Stimulated activated naive CD8-positive, alpha-beta T cell treated with anti-CD3 and anti-CD28 coated beads, Interleukin-15, Interleukin-2, amounts not matched to agents 100 ng/mL and 50 ng/mL, for 24 hours (primary cell): ENCODE results near the gene CNTN5.
"Not testable (repeated sequence)": the region's sequence is repeated elsewhere in the genome, so short reads cannot be mapped to it uniquely, and the experiment has no call there.

Experiments used
- H3K27ac Mint-ChIP-seq: one replicate; pipeline ENCODE4 v1.8.0; 2021; ENCODE audit warnings: mild to moderate bottlenecking, mixed read lengths
- H3K27me3 Mint-ChIP-seq: one replicate; pipeline ENCODE4 v1.8.0; 2021; ENCODE audit warnings: mixed read lengths
- H3K36me3 Mint-ChIP-seq: one replicate; pipeline ENCODE4 v1.8.0; 2021; ENCODE audit warnings: low read depth, mixed read lengths
- H3K4me1 Mint-ChIP-seq: one replicate; pipeline ENCODE4 v1.8.0; 2021; ENCODE audit warnings: low read depth, mixed read lengths
- H3K4me3 Mint-ChIP-seq: one replicate; pipeline ENCODE4 v1.8.0; 2021; ENCODE audit warnings: mild to moderate bottlenecking, mixed read lengths
- H3K9me3 Mint-ChIP-seq: one replicate; pipeline ENCODE4 v1.8.0; 2021; ENCODE audit warnings: mixed read lengths

CNTN5 gene

DNA sequence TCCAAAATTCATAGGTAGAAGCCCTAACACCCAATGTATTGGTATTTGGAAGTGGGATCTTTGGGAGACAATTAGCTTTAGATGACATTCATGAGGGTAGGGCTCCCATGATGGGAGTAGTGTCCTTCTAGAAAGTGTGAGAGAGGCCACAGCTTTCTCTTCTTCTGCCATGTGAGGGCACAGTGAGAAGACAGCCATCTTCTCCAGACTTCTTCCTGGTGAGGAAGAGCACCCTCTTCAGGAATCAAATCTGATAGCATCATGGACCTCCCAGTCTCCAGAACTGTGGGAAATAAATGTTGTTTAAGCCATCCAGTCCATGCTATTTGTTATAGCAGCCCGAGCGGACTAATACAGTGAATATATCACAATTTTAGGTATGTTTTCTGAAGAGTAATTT, 96.9 kb downstream of the CNTN5 start:
- Mint-ChIP-seq H3K9me3 (peaks cover 10% of the 10 kb centered on the region), H3K4me1 (no peaks in the 10 kb centered on the region), H3K27me3 (no peaks in the 10 kb centered on the region), H3K4me3 (no peak overlapping the region), H3K27ac (no peak overlapping the region), H3K36me3 (no peaks in the 10 kb centered on the region)

DNA sequence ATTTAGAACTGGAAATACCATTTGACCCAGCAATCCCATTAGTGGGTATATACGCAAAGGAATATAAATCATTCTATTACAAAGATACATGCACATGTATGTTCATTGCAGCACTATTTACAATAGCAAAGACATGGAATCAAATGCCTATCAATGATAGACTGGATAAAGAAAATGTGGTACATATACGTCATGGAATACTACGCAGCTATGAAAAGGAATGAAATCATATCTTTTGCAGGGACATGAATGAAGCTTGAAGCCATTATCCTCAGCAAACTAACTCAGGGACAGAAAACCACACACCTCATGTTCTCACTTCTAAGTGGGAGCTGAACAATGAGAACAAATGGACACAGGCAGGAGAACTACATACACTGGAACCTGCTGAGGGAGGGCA, 113.1 kb downstream of the CNTN5 start:
- H3K4me1 Mint-ChIP-seq, H3K4me3 Mint-ChIP-seq, H3K27ac Mint-ChIP-seq, H3K27me3 Mint-ChIP-seq, H3K36me3 Mint-ChIP-seq: not testable (repeated sequence)
- peaks cover 14% of the 10 kb centered on the region for H3K9me3 Mint-ChIP-seq

DNA sequence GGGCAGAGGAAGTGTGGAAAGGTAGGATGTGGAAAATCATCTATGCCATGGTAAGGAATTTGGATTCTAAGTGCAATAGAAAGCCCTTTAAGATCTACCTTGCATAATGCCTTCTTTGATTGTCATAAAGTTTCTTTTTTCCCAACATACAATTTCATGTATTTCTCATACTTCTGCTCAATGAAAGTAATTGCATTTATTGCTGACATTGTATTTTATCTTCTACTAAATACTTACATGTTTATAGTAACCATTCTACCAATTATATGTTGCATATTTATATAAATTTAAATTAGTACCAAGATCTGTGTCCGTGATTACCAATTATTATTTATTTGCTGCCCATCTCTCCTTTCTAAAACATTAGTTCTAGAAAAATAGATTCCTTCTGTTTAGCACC, 114.8 kb downstream of the CNTN5 start:
- no peaks in the 10 kb centered on the region for H3K27me3 Mint-ChIP-seq
- no peak overlapping the region for H3K27ac Mint-ChIP-seq
- no peak overlapping the region for H3K4me3 Mint-ChIP-seq
- H3K4me1 Mint-ChIP-seq, result no peaks in the 10 kb centered on the region
- H3K9me3 Mint-ChIP-seq, result peaks cover 13% of the 10 kb centered on the region
- no peaks in the 10 kb centered on the region for H3K36me3 Mint-ChIP-seq

DNA sequence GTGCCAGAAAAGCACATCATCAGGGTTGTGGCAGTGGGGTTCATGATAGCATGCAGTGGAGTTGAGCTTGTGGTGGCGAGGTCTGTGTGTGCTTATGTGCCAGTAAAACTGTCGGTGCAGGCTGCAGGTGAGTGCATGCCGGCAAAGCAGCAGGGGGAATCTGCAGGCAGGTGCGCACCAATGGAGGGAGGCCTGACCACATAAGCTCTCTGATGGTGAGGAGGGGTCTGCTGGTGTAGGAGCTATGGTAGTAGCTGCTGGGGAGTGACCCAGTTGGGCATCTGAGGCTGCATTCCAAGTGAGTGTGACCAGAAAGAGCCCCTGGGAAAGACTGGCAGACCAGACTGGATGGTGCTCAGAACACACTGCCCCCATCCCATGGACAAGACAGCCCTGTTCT, 121.5 kb downstream of the CNTN5 start:
- Mint-ChIP-seq H3K9me3 (peaks cover 12% of the 10 kb centered on the region), H3K4me3 (no peak overlapping the region), H3K4me1 (no peaks in the 10 kb centered on the region), H3K36me3 (no peaks in the 10 kb centered on the region), H3K27ac (no peak overlapping the region), H3K27me3 (no peaks in the 10 kb centered on the region)

DNA sequence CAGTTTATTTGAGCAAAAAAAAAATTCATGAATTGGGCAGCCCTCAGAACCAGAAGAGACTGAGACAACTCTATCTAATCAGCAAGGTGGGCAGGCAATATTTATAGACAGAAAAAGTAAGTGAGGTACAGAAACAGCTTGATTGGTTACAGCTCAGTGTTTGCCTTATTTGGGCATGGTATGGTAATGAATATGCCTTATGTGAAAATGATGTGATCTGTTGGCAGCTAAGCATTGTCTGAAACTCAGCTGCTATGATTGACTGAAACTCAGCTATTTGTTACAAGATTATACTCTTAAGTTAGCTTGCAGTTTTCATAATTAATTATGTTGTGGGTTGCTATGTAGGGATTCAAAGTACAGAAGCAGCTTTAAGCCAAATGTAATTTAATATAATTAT, 127.6 kb downstream of the CNTN5 start:
- Mint-ChIP-seq H3K27me3 (no peaks in the 10 kb centered on the region), H3K4me3 (no peak overlapping the region), H3K36me3 (no peaks in the 10 kb centered on the region), H3K9me3 (no peaks in the 10 kb centered on the region), H3K27ac (no peak overlapping the region), H3K4me1 (no peaks in the 10 kb centered on the region)

DNA sequence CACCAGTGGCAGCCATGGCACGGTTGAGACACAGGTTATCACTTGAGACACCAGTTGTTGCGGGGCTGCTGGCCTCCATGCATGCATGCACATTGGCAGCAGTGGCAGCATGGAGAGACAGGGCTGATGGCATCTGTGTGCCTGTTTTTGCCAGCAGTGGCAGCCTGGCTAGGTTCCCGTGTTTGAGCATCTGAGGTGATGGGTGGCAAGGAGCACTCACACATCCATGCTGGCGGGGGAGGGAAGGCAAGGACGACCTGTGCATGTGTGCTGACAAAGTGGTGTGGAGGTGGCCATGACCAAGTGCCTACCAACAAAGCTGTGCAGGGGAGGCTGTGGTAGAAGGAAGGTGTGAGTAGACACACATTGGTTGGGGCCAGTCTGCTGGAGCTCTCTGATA, 133.5 kb downstream of the CNTN5 start:
- Mint-ChIP-seq H3K36me3 (no peaks in the 10 kb centered on the region), H3K4me1 (no peaks in the 10 kb centered on the region), H3K9me3 (peaks cover 6% of the 10 kb centered on the region), H3K27me3 (no peaks in the 10 kb centered on the region), H3K4me3 (no peak overlapping the region), H3K27ac (no peak overlapping the region)

DNA sequence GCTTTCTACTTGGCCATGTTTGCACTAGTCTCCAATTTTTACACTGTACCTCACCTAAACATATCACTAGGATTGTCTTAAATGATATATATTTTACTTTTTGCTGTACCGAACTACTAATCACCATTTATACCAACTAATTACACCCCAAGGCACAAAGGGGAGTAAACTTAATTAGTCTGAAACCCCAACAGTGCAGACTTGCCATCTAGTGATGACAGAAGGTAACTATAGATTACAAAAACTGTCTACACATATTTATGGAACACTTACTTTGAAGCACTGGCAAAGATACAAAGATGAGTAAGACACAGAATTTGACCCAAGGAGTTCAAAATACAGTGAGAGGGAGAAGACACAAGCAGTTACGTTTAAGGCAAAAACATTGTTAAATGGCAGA, 139.7 kb downstream of the CNTN5 start:
- H3K27ac Mint-ChIP-seq, result no peak overlapping the region
- no peak overlapping the region for H3K4me3 Mint-ChIP-seq
- peaks cover 3% of the 10 kb centered on the region for H3K9me3 Mint-ChIP-seq
- H3K27me3 Mint-ChIP-seq, result no peaks in the 10 kb centered on the region
- no peaks in the 10 kb centered on the region for H3K4me1 Mint-ChIP-seq
- H3K36me3 Mint-ChIP-seq, result no peaks in the 10 kb centered on the region

DNA sequence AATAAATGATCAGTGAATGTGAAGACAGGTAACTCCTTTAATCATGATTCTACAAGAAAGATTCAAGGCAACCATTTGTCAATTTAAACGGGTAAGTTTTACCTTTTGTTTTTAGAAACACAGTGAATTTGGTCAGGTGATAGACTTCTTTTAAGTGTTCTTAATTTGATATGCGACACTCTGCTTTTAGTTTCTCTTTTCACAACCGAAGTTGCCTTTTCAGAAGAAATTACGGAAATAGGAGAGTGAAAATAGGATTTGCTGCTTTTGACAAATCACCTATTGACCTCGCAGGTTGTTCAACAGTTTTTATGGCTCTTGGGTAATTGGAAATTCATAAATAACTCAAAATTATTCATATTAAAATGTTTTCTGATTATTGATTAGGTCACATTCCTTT, 142.1 kb downstream of the CNTN5 start:
- Mint-ChIP-seq H3K9me3 (peaks cover 3% of the 10 kb centered on the region), H3K4me3 (no peak overlapping the region), H3K36me3 (no peaks in the 10 kb centered on the region), H3K27ac (no peak overlapping the region), H3K27me3 (no peaks in the 10 kb centered on the region), H3K4me1 (no peaks in the 10 kb centered on the region)

DNA sequence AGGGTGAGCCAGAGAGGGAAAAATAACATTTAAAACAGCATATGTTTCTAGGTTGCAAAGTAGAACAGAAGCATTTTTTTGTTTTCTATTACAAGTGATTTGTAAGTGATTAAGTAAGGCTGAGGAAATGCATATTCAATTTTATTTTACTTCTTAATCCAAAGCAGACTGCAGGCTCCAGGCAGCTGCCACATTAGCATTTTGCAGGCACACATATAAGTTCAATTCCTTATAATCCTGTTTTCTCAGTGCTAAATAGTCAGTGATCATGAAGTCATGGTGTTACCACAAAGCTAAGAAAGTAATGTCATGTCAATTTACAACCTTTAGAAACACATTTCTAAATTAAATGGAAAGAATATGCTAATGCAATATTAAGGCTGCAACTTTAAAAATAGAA, 149.8 kb downstream of the CNTN5 start:
- H3K9me3 Mint-ChIP-seq, result peaks cover 4% of the 10 kb centered on the region
- no peaks in the 10 kb centered on the region for H3K36me3 Mint-ChIP-seq
- no peaks in the 10 kb centered on the region for H3K4me1 Mint-ChIP-seq
- H3K27ac Mint-ChIP-seq, result no peak overlapping the region
- H3K4me3 Mint-ChIP-seq, result no peak overlapping the region
- no peaks in the 10 kb centered on the region for H3K27me3 Mint-ChIP-seq

DNA sequence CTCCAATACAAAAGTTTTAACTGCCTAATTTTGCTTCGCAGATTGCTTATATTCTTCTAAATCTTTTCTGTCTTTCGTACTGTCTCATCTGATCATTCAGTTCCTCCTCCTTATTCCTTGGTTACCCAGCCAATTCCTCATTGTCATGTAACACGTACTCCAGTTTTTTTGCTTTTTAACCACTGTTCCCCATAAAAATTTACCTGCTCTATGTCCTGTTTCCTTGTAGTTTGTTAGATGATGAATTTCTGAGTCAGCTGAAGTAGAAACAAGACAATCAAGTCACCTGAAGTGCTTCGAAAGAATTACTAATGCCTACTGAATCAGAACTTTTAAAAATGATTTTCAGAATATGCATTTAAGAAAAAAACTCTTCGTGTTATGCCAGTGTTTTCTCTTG, 150.6 kb downstream of the CNTN5 start:
- Mint-ChIP-seq H3K4me1 (no peaks in the 10 kb centered on the region), H3K36me3 (no peaks in the 10 kb centered on the region), H3K27ac (no peak overlapping the region), H3K9me3 (peaks cover 5% of the 10 kb centered on the region), H3K27me3 (no peaks in the 10 kb centered on the region), H3K4me3 (no peak overlapping the region)

DNA sequence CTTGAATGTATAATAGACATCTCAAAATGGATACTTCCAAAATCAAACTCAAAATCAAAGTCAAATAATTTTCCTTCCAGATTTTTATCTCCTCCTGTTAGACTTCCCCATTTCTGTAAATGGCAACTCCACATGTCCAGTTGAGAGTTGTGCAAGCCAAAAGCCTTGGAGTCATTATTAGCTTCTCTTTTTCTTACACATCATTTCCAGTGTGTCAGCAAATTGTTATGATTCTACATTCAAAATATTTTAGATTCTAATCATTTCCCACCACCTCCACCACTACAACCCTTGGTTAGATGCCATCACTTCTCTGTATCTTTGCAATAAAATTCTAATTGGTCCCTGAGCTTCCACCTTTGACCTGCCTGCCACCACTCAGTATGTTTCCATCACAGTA, 155.7 kb downstream of the CNTN5 start:
- no peaks in the 10 kb centered on the region for H3K4me1 Mint-ChIP-seq
- no peak overlapping the region for H3K27ac Mint-ChIP-seq
- H3K36me3 Mint-ChIP-seq, result no peaks in the 10 kb centered on the region
- no peak overlapping the region for H3K4me3 Mint-ChIP-seq
- peaks cover 20% of the 10 kb centered on the region for H3K9me3 Mint-ChIP-seq
- no peaks in the 10 kb centered on the region for H3K27me3 Mint-ChIP-seq

DNA sequence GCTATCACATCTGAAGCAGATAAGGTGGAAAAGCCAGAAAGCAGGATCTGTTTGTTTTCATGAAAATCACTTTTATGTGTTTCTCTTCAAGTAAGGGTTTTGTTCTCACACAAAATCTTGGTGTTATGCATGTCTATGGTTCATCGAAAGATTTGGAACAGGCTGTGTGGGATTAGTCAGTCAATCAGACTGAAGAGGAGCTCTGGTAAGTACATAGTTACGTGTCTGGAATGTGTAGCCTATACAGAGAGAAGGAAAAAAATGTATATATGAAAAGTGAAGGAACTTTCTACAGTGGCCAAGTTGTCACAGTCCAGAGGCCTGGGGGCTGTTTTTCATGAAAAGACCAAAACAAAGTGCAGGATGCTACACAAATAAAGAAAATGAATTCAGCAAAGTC, 156.7 kb downstream of the CNTN5 start:
- no peak overlapping the region for H3K4me3 Mint-ChIP-seq
- H3K27ac Mint-ChIP-seq, result no peak overlapping the region
- no peaks in the 10 kb centered on the region for H3K27me3 Mint-ChIP-seq
- H3K4me1 Mint-ChIP-seq, result no peaks in the 10 kb centered on the region
- peaks cover 19% of the 10 kb centered on the region for H3K9me3 Mint-ChIP-seq
- no peaks in the 10 kb centered on the region for H3K36me3 Mint-ChIP-seq

DNA sequence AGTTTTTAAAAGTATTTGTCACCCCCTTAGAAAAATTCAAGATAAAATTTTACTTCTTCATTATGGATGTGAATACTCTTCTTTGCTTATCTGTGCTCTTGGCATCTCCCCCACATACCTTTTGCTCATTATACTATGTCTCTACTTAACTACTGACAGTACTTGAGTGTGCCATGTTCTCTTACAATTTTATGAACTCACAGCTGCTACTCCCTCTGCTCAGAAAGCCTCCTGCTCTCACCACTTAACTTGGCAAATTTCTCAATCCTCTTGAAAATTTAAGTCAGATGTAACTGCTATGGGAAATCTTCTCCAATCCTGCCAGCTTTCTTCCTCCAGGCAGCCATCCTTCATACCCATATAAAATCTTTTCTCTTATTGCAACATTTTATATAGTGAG, 163.4 kb downstream of the CNTN5 start:
- no peak overlapping the region for H3K4me3 Mint-ChIP-seq
- no peaks in the 10 kb centered on the region for H3K4me1 Mint-ChIP-seq
- no peaks in the 10 kb centered on the region for H3K27me3 Mint-ChIP-seq
- peaks cover 10% of the 10 kb centered on the region for H3K9me3 Mint-ChIP-seq
- no peak overlapping the region for H3K27ac Mint-ChIP-seq
- no peaks in the 10 kb centered on the region for H3K36me3 Mint-ChIP-seq

DNA sequence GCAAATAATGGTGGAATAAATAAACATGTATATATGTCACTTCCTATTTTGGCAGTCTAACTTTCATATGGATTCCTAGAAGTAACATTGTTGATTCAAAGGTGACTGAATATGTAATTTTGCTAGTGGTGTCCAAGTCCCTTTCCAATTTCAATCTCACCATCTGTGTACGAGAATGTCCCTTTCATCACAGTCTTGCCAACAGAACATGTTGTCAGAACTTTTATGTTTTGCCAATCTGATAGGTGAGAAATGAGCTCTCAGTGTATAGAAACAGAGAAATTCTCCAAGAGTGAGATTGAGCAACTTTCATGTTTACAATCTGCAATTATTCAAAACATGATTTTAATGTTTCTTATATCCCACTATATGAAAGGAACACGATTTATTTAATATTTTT, 167.5 kb downstream of the CNTN5 start:
- Mint-ChIP-seq H3K4me3 (no peak overlapping the region), H3K27ac (no peak overlapping the region), H3K4me1 (no peaks in the 10 kb centered on the region), H3K36me3 (no peaks in the 10 kb centered on the region), H3K27me3 (no peaks in the 10 kb centered on the region), H3K9me3 (peaks cover 10% of the 10 kb centered on the region)

DNA sequence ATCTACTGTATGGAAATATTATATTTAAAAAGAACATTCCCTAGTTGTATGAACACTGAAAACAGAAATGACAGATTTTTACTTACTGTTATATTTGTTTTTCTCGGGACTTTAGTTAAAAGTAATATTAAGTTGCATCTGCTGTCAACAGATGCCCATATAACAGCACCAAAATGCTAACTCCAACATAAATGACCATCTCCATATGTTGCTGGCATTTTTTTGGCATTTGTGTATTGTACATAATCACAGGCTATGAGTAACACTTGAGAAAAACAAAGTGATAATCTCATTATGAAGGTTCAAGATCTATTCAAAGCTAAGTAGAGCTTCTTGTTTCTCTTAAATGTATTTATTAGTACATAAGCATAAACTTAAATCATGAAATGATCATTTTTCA, 172.0 kb downstream of the CNTN5 start:
- Mint-ChIP-seq H3K9me3 (peaks cover 4% of the 10 kb centered on the region), H3K27ac (no peak overlapping the region), H3K4me3 (no peak overlapping the region), H3K36me3 (no peaks in the 10 kb centered on the region), H3K27me3 (no peaks in the 10 kb centered on the region), H3K4me1 (no peaks in the 10 kb centered on the region)

DNA sequence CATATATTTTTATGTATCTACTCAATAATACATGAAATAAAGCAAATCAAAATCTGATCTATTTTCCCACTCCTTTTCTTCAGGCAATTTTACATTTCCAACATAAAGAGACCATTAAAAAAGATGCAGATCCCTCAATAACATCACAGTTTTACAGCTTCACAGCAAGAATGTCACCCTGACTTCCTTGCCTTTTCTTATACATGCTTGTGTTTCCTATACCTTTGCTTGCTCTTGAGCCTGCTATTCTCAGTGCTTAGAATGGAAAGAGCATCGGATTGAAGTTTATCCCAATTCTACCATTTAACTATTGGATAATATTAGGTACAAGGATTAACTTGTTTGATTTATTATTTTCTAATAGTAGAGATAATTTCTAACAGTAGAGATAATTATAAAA, 176.7 kb downstream of the CNTN5 start:
- Mint-ChIP-seq H3K27me3 (no peaks in the 10 kb centered on the region), H3K4me3 (no peak overlapping the region), H3K9me3 (peaks cover 4% of the 10 kb centered on the region), H3K36me3 (no peaks in the 10 kb centered on the region), H3K4me1 (no peaks in the 10 kb centered on the region), H3K27ac (no peak overlapping the region)

DNA sequence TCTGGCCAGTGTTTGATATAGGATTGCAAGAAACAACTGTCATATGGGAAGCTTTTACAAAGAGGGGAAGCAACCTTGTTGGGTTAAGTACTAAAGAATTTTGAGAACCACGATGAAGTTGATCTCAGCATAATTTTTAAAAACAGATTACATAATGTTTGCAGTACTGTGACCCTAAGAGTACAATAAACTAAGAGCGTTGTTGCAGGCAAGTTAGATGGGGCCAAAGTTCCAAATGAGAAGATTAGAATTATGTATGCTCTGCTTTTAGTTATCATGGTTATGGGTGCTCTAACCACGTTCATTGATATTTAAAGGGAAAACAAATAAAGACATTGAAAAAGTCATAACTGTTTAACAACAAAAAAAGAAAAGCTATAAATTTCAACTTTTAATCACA, 177.5 kb downstream of the CNTN5 start:
- Mint-ChIP-seq H3K4me3 (no peak overlapping the region), H3K36me3 (no peaks in the 10 kb centered on the region), H3K9me3 (peaks cover 4% of the 10 kb centered on the region), H3K27ac (no peak overlapping the region), H3K27me3 (no peaks in the 10 kb centered on the region), H3K4me1 (no peaks in the 10 kb centered on the region)
